HG03095 (cell line): ENCODE results near the gene OLFML3.
"Not testable (repeated sequence)": the region's sequence is repeated elsewhere in the genome, so short reads cannot be mapped to it uniquely, and the experiment has no call there.

ENCODE experiments used
- ATAC-seq: cut with Tn5 transposase; IDR thresholded peaks from one replicate; pipeline ENCODE4 v1.9.1; 2021; ENCODE audit warnings: moderate library complexity; ENCODE audit not compliant: unreplicated experiment

OLFML3 gene

GRCh38 chr1:113948151-113948550, 31.1 kb upstream of the OLFML3 start:
- ATAC-seq = not testable (repeated sequence)

GRCh38 chr1:113949007-113949406, 30.3 kb upstream of the OLFML3 start:
- ATAC-seq = no peak

- ATAC-seq = no peak
These were observed 28.4 kb upstream of the OLFML3 start for GRCh38 chr1:113950908-113951307.

GRCh38 chr1:113951719-113952118, 27.6 kb upstream of the OLFML3 start:
- no peak for ATAC-seq

DNA sequence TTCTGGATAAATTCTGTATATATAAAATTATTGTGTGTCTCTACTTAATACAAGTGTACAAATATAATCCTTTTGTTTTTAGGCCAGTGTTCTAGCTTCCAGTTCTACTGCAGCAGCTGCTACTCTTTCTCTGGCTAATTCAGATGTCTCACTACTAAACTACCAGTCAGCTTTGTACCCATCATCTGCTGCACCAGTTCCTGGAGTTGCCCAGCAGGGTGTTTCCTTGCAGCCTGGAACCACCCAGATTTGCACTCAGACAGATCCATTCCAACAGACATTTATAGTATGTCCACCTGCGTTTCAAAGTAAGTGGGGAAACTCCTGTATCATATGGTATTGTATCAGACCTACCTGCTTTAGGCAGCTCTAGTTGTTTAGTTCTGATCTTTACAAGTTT, 21.3 kb upstream of the OLFML3 start:
- ATAC-seq = no peak

- no peak for ATAC-seq
These were observed 20.6 kb upstream of the OLFML3 start for GRCh38 chr1:113958691-113959090.

DNA sequence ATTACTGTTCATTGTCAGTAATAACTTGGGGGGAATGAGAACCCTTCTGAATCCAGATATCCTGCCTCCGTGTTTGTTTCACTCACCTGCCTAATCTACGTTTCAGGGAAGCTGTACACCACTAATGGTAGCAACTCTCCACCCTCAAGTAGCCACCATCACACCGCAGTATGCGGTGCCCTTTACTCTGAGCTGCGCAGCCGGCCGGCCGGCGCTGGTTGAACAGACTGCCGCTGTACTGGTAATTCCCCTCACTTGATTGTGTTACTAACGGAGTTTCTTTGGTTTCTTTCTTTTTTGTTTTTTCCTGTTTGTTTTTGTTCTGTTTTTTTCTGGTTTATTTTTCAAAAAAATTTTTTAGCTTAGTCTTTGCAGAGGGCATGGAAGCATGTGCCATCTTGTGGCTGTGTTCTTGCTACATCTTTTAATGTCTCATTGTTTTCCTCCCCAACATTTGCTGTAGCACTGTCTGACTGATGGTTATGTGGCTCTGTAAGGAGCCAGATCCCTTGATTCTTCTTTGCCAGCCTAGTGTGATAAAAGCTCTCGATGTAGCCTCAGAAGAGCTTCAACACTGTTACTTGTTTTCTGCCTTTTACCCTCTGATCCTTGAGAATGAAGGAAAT, 15.9 kb upstream of the OLFML3 start:
- no peak for ATAC-seq

- no peak for ATAC-seq
These were observed 13.4 kb upstream of the OLFML3 start for GRCh38 chr1:113965703-113966412.

- ATAC-seq = no peak
These were observed 6.3 kb upstream of the OLFML3 start for GRCh38 chr1:113972954-113973353.

DNA sequence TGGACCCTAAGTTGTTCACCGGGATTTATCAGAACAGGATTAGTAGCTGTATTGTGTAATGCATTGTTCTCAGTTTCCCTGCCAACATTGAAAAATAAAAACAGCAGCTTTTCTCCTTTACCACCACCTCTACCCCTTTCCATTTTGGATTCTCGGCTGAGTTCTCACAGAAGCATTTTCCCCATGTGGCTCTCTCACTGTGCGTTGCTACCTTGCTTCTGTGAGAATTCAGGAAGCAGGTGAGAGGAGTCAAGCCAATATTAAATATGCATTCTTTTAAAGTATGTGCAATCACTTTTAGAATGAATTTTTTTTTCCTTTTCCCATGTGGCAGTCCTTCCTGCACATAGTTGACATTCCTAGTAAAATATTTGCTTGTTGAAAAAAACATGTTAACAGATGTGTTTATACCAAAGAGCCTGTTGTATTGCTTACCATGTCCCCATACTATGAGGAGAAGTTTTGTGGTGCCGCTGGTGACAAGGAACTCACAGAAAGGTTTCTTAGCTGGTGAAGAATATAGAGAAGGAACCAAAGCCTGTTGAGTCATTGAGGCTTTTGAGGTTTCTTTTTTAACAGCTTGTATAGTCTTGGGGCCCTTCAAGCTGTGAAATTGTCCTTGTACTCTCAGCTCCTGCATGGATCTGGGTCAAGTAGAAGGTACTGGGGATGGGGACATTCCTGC, 3.9 kb upstream of the OLFML3 start:
- ATAC-seq = no peak

DNA sequence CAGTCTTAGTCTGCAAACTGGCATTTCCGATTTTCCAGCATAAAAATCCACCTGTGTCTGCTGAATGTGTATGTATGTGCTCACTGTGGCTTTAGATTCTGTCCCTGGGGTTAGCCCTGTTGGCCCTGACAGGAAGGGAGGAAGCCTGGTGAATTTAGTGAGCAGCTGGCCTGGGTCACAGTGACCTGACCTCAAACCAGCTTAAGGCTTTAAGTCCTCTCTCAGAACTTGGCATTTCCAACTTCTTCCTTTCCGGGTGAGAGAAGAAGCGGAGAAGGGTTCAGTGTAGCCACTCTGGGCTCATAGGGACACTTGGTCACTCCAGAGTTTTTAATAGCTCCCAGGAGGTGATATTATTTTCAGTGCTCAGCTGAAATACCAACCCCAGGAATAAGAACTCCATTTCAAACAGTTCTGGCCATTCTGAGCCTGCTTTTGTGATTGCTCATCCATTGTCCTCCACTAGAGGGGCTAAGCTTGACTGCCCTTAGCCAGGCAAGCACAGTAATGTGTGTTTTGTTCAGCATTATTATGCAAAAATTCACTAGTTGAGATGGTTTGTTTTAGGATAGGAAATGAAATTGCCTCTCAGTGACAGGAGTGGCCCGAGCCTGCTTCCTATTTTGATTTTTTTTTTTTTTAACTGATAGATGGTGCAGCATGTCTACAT, 2.5 kb upstream of the OLFML3 start:
- ATAC-seq = no peak

GRCh38 chr1:113977906-113978305, 1.4 kb upstream of the OLFML3 start:
- ATAC-seq = no peak

DNA sequence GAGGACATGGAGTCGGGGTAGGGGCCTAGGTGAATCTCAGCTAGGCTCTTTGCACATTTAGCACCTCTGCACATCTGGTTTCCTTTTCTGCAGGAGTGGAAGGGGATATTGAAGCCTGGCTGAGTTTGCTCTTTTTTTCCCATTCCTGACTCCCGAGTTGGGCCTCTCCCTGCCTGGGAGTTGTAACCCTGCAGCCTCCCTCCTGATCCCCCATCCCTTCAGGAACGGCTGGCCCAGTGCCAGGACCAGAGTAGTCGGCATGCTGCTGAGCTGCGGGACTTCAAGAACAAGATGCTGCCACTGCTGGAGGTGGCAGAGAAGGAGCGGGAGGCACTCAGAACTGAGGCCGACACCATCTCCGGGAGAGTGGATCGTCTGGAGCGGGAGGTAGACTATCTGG, 836 bp downstream of the OLFML3 start:
- ATAC-seq = no peak

- ATAC-seq = no peak
These were observed 3.0 kb downstream of the OLFML3 start for GRCh38 chr1:113981962-113982931.

DNA sequence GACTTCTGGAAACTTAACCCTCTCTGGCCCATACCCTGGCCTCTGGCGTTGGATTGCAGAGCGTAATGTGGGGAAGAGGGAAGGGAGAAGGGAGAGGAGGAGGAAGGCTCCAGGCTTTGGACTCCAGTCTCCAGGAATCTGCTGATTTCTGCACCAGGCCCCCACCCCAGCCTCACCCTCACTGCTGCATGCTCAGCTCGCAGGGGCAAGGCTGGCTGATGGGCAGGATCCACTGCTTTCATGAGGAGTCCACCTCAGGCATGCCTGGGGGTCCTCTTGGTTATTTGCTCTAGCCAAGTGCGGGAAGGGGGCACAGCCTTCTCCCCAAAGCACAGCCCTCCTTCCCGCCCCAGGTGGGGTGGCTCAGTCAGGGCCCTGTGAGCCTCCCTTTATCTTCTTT, 3.7 kb downstream of the OLFML3 start:
- ATAC-seq = no peak

GRCh38 chr1:113983391-113983790, 4.1 kb downstream of the OLFML3 start:
- no peak for ATAC-seq

GRCh38 chr1:113983826-113984225, 4.6 kb downstream of the OLFML3 start:
- ATAC-seq = no peak

DNA sequence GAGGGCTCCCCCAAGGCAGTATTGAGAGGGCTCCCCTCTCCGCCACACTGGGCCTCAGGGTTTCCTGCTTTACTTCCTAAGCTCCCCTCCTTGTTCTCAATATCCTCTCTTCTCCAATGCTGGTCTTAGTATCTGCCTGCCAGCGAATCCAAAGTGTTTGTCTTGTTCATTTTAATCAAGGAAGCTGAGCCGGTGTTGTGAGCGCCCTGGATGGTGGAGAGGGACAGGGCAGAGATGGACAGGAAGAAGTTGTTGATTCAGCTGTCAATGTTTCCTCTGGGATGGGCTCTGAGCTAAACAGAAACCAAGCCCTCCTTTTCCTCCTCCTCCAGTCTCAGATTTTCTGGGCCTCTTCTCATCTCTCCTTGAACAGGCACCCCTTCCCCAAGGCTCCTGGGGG, 5.4 kb downstream of the OLFML3 start:
- no peak for ATAC-seq

- no peak for ATAC-seq
These were observed 7.5 kb downstream of the OLFML3 start for GRCh38 chr1:113986802-113987201.

DNA sequence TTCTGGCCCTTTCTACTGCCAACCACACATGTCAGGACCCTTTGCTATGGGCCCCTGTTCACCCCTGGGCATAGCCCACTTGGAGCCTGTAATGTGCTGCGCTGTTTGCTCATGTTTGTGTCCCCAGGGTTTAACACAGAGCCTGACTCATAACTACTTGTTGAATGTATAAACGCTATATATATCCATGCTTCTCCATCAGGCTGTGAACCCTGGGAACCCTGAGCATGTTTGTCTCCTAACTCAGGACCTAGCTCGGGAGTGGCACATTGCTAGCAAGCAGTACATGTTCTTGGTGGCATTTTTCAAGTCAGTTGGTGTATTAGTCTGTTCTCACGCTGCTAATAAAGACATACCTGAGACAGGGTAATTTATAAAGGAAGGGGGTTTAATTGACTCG, 8.0 kb downstream of the OLFML3 start:
- ATAC-seq = no peak

DNA sequence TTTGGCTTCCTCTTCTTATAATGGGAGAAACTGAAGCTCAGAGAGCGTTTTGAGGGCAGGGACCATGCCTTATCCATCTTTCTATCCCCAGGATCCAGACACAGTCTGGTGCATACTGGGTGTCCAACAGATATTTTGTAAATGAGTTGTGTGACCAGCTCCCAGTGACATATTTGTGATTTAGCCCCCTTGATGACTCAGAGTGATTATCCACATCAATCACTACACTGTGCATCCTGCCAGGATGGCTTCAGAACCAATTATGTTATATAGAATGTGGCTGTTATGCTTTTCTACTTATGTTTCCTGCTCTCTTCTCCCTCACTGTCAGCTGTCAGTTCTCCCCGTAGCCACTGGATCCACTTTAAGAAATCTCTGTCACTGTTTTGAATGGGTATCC, 11.3 kb downstream of the OLFML3 start:
- no peak for ATAC-seq
